HG02623 (cell line): Measurements from ENCODE around the gene F13A1.
A peak's percentile ranks its signal among the peaks of the same experiment; 100 is the strongest.

Experiments
- ATAC-seq: cut with Tn5 transposase; IDR thresholded peaks from one replicate; pipeline ENCODE4 v1.9.1; 2021; ENCODE audit warnings: moderate library complexity; ENCODE audit not compliant: unreplicated experiment

F13A1 gene

DNA sequence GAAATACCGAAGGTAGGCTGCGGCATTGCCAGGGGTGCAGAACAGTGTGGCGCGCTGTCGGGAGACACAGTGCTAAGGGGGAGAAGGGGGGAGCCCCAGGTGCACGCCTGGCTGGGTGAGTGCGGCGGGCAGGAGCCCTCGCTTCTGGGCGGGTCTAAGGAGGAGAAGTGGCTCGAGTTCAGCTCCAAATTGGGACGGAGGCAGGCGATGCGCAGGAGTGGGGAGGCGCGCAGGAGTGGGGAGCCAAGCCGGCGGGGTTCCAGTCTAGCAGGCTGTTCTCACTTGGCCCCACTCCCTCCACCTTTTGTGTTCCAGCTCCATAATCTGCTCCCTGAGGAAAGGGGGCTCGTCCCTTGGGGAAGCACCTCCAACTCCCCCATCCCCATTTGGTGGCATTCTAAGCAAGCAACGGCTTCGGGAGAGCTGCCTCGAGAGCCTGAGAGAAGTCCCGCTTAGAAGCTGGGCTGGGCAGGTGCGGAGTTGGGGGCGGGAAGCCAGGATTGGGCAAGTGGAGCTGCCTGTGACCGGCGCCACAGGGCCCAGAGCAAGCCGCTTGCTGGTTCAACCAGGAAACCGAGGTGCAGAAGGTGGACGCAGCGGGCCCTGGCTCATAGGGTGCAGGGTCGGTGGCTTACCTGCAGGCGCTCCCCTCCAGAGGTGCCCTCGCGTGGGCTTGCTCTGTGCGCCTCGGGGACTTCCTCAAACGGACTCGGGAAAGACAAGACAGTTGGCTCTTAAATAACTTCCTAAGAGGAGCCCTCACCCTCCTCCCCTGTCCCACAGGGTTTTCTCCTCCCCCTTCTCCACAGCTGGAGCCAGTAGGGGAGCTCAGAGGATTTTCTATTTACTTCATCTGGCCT, at the start of gene F13A1:
TSS of gene F13A1 (minus strand) at position 711 of the 860 bp plus-strand sequence. CDS start 1,998 bp downstream, outside the sequence.
- ATAC-seq = no peak

DNA sequence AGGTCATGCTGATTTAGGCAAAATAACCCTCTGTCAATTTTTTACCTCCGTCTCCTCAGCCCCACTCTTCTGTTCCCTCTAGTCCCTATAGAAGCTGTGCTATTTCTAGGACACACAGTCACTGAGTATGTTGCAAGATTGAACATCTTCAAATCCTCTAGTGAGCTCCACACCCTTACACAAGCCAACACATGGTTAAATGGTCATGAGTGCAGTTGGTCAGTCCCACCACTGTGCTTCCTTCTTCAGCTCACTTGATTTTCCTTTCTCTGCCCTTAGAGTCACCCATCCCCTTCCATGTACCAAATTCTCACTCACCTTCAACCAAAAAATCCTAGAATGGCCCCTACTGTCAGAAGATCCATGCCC, 48.2 kb upstream of the F13A1 start:
- ATAC-seq = no peak

DNA sequence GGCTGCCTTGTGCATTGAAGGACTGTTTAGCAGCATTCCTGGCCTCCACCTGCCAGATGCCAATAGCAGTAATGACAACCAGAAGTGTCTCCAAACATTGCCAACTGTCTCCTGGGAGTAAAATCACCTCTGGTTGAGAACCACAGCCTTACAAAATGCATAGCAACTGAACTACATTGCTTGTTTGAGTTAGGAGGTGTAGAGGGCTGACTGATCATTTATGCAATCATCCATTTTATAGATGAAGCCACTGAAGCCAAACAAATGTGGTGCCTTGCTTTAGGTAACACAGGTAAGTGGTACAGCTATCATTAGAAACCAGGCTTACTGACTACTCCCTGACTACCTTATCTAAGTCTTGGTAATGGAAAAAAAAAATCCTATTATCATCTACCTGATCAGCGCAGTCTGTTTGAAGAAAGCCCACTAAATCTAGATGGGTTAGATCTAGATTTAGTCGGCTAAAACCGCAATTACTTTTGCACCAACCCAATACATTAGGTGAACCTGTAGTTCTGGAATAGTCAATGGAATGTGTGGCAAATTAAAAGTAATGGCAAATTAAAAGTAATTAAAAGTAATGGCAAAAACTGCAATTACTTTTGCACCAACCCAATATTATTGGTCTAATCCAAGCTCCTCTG, 47.7 kb upstream of the F13A1 start:
- no peak for ATAC-seq

DNA sequence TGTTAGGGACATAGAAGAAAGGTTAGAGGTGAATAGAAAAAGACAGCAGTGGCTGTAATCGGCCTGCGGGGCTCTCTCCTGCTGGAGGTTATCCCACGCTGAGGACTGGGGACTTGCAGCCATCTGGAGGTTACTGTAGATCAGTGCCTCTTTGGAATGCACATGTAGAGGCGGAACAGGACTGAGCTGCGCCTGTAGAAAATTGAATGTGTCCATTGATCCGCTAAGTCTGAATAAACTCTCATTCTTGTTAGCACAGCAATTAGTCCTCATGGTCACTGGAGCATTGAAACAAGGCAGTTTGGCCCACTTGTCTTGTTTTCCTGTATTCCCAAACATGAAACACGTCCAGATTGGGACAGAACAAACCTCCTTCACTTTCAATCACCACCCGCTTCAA, 46.3 kb upstream of the F13A1 start:
- no peak for ATAC-seq

DNA sequence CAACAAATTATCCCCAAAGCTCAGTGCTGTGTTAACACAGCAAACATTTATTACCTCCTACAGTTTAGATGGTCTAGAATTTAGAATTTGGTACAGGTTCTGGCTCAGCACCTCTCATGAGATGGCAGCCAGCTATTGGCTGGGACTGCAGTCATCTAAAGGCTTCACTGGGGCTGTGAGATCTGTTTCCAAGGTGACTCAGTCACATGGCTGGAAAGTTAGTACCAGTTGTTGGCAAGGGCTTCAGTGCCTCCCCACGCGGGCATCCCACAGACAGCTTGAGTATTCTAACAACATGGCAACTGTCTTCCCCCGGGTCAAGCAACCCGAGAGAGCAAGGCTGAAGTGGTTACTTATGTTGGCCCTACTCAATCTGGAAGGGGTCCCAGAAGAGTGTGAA, 44.8 kb upstream of the F13A1 start:
- no peak for ATAC-seq

DNA sequence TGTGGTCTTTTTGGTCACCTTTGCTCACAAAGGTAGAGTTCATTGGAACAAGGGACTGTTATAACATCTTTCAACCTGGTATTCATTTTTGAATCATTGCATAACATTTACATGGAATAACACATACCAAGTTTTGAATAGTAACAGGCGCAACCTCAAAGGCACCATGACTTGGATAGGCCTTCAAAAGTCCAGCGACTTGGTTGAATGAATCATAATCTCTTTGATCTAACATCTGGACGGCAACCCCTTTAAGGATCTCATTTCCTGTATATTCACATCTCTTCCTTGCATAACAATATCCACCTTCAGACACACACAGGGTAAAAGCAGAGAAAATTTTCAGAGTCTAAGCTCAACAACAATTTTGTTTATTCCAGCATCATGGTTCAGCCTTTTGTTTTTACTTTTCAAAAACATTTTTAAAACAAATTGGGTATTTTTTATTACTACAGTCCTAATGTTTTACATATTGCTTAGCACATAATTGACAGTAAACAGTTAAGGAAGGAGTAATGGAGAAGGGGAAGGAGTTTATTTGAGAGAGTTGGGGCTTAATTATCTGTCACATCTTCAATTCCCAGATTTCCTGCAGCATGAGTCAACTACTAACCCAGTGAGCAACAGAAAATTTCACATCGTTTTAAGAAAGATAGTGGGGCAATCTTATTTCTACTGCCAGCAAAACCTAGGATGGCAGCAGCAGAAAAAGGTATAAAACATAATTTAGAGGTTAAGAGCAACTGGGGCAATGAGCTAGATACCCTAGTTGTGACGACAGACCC, 41.8 kb upstream of the F13A1 start:
- no peak for ATAC-seq

DNA sequence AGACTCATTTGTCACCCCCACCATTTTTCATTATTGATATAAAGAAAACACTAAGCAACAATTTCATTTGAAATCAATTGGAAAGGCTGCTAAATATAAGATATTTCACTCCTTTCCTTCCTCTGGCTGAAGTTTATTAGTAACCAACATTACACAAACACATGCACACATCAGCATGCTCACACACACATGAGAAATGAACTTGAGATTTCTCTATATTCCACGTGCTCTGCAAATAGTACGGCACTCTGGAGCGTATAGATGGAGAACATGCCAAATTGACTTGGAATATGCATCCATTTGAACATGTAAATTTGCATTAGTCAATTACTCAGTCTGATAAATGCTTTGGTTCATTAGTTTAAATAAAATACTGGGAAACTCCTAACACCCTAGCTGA, 37.1 kb upstream of the F13A1 start:
- no peak for ATAC-seq

DNA sequence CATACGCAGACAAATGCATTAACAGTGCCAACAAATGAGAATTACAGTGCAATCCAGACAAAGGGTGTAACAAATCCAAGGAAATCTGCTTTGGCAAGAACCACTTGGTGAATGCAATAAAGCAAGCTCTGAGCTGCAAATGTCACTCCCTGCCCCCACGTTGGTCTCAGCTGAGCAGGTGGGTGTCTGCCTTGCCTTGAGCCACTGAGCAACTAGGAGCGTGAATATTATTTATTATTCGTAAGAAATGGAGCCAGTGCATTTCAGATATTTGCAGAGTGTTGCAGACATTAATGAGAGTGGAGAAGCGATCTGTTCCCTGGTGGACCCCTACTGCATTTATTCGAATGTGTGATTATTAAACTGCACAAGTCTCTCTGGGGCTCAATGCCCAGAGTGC, 36.6 kb upstream of the F13A1 start:
- ATAC-seq = no peak

DNA sequence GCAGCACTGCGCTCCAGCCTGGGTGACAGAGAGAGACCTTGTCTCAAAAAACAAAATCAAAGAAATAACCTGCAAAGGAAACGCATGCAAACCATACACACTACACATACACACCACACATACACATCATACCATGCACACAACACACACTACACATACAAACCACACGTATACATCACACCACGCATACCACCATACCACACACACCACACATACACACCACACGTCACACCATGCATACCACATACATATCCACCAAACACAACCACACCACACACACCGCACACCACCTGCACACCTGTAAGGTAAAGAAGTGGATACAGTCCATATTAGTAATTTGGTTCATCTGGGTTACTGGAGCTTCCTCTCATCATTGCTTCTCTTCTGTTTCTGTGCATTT, 32.3 kb upstream of the F13A1 start:
- no peak for ATAC-seq

DNA sequence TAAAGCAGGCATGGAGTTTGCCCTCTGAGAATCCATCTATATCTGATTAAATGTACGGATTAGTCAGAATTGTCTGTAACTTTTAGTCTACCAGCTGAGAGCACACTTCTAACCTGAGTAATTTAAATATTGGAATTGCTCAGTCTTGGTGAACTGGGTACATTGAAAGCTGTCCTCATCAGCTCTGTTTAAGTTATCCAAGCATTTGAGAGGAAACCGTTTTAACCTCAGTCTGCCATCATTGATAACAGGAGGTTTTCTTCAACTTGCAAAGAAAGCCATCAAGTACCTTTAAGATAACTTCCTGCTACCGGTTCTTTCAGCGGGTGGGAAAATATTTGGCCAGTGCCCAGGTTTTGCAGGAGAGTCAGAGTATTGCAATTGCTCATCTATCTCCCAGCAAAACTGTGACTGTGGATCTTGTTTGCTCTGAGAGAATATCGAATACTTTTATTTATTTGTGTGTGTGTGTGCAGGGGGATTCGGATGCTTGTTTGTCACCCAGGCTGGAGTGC, 31.1 kb upstream of the F13A1 start:
- ATAC-seq = no peak

DNA sequence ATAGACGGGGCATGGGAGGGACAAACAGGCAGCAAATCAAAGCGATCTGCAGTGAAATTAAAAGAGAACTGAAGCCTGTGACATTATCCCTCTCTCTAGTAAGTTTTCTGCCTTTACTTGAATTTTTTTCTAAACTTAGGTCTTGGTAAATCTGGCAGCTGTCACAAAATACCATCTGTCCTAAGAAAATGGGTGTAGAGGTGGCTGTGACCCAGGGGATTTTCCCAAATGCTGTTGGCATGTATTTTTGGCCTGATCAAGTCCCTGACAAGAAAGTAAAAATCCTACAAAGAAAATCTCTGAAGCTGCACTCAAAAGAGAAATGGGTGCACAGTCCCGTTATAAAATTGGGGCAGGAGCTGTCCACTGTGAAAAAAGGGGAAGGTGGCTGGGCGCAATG, 30.2 kb upstream of the F13A1 start:
- no peak for ATAC-seq

DNA sequence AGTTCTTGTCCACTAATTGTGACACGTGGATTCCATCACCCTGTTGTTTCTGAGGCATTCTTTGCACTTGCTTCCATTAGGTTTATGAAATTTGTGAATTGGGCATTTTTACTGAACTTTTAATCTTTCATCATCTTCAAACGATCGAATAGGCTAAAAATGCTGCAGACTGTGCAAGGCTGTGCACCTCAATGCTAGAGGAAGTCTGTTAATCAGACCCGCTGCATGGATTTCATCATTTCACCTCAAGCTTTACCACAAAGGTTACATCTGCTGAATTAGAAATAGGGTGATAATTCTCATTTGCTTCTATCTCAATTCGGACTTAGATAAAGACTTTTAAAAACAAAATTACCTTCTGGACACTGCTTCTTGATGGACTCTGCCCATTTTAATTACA, 27.8 kb upstream of the F13A1 start:
- ATAC-seq = no peak

DNA sequence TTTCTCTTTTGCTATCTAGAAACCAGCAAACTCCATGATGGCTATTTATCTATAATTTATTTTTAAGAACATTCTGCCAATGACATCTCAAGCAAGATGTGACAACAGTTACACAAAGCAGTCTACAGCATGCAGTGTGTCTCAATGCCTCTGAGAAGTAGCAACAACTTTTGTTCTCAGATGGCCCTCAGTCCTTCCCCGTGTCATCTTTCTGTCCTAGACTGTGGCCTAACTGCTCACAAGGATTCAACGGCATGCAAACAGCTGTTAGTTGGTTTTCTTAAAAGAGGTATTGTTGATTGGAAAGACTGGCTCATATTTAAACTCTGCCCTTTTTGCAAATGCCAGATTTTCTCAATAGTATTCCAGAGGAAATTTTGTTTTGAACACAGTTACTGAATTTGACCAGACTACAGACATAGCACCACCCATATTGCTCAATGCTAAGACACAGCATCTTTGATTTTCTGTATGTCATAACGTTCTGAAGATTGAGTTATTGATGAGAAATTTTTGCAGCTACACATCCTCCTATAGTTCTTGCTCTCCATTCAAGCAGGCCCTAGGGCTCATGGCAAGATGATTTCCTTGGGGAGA, 26.1 kb upstream of the F13A1 start:
- no peak for ATAC-seq

DNA sequence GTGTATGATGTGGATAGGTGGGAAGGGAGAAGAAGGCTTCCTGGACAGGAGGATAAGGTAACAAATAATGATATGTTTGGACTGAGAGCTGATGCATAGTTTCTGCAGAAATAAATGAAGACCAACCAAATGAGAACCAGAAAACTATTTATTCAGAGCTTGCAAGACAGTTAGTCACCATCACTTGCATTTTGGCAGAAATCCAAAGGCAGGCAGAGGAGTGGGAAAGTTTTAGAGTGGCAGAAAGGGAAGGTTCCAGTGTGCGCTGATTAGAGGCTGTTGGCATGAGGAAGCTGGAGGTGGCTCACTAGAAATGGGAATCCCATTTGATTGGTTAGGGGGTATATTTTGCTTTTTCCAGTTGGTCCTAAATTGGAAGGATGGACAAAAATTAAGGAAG, 13.0 kb upstream of the F13A1 start:
- no peak for ATAC-seq

DNA sequence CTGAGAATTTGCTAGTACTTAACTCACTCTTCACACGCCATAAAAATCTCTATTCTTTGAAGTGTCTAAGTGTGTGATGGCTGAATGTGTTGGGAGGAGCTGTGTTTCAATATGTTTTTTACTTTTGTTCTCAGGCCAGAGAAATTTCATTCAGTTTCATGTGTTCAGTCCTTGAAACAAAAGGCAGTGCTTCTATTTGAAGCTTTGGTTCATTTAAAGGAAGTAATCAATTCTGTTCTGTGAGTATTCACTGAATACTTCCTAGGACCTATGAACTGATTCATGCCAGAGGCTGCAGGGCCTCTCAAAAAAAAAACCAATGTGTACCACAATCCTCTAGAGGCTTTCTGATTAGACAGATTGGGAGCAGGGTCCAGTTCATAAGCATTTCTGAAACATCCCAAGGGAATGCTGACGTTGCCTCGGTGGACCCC, 12.4 kb upstream of the F13A1 start:
- ATAC-seq = peak; percentile 26

DNA sequence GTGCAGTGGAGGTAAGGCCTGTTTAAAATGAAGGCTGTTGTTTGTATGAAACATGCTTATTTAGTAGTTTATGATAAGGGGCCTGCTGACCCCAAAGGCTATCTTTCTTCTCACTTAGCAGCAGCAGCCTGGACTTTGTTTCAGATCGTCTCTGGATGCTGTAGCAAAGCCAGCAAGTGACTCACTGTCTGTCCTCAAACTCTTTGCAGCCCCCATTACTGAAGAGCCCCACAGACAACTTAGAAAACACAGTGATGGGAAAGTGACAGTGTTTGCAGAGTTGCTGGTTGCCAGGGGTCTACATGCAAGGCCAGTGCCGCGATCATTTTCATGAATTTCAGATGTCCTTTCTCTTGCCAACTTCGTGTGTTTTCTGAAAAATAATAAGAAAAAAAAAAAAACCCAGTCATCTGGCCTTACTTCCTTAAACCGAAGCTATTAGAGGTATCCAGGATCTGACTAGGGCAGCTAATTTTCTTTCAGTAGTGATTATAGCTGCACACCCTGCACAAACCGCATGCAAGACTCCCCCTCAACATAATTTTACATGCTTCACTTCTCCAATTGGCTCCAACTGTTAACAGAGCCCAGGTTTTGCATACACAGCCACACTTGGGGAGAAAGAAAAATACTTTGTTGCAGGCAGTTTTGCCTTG, 11.6 kb upstream of the F13A1 start:
- ATAC-seq = peak; percentile 62

DNA sequence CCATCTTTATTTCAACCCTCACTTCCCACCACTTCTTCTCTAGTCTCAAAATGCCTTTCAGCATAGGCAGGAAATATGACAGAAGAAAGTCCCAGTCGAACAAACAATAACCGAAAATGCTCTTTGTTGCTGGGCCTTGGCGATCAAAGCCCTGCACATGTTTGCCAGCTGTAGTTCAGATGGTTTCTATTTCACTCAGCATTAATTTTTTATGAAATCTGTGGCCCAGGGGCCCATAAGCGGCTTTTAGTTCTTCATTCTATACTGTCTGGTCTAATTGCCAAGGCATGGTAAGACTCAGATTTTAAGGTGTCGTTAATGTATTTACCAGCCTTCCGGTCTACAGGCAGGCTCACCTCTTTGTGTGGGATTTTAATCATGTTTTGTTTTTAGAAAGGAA, 10.9 kb upstream of the F13A1 start:
- ATAC-seq = peak; percentile 69

DNA sequence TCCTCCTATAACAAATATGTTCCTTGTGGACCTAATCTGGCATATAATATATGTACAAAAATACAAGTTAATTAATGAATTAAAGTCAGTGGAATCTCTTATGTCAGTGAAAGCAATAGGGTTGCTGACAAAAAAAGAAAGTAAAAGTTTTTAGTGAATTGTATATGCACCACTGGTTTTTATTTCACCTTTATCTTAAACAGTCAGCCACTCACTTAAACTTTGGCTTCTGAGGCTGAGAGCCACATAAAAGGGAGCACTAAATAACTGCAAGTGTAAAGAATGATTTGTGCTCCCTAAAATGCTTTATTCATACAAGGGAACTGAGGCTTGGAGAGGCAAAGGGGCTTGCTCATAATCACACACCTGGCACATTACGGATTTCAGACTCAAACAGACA, 9.9 kb upstream of the F13A1 start:
- ATAC-seq = no peak

DNA sequence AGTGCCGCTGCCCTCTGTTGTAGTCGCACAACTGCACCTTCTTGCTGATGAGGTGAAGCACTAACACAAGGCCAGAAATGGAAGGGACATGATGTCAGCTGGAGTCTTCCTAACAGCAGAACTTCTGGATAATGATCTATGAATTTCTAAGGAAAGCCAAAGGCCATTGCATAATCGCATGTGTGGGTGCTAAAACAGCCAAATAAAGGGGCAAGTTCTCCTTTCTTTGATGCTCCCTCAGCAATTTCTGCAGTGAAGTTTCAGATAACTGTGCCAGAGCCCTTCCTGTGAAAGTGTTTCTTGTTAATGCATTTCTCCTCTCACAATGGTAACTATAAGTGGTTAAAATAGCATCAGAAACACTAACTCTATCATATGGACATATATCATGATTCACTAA, 8.0 kb upstream of the F13A1 start:
- ATAC-seq = no peak

DNA sequence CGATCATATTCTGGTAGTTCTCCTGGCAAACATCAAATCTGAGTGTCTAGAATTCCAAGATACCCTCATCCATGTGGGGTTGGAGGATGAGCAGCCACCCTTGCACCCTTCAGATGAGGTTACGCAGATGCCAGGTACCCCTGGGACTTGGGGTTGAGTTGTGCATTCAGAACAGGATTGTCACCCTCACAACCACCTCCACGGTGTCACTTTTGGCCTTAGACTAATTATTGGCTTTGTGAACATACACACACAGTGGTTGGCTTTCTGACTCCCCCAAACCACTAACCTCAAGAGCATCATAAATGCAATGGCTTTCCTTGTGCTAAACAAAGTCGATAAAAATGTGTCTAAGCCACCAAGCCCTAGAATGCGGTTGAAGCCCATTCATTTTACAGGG, 2.9 kb upstream of the F13A1 start:
- no peak for ATAC-seq

DNA sequence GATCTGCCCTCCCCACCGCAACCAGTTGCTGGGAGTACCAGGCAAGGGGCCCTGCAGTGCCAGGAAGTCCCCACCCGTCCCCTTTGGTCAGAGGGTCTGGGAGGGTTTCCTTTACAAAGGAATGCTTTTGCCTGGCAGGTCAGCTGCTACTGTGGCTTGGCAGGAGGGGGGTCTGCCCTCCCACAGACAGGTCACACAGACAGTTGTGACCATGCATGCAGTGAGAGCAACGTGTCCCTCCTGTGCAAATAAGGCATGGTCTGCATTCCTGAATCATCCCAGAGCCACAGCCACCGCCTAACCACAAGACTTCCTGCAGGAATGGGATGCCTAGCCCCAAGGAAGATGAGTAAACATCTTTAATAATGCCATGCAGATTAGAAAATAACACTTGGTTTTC, 439 bp upstream of the F13A1 start:
- no peak for ATAC-seq
